Stomach (tissue), 9 donors: ENCODE data around the gene NDOR1. TPM values are rescaled to one million over a fixed set of nuclear protein-coding genes. Genes with fewer than 3 reads are reported as not detected.

Experiments
- DNase-seq, 2 donors: peaks; one replicate each; pipeline versions ENCODE4 v3.0.0 to v3.0.0-alpha.2; 2013 to 2019
- H3K27ac ChIP-seq, 5 donors: fragments of 200-600 bp in 4 of 5; sonication (generic) in 4 of 5; one replicate each; pipeline ENCODE4 v1.5.1; 2013 to 2019; ENCODE audit warnings: mild to moderate bottlenecking in 1 of 5, moderate library complexity in 1 of 5
- H3K27me3 ChIP-seq, 3 donors: fragments of 200-600 bp; sonication (generic); one replicate each; pipeline ENCODE4 v1.5.1; 2017 to 2019; ENCODE audit warnings: mixed run types in 1 of 3
- H3K36me3 ChIP-seq, 4 donors: fragments of 200-600 bp; sonication (generic); 1 replicate in 3 of 4; 2 replicates in 1 of 4; pipeline ENCODE4 v1.5.1; 2016 to 2019
- H3K4me1 ChIP-seq, 4 donors: fragments of 200-600 bp; sonication (generic); one replicate each; pipeline ENCODE4 v1.5.1; 2016 to 2019
- H3K4me3 ChIP-seq, 4 donors: fragments of 200-600 bp; sonication (generic) in 3 of 4; one replicate each; pipeline ENCODE4 v1.5.1; 2016 to 2019; ENCODE audit warnings: mild to moderate bottlenecking in 1 of 4
- H3K9me3 ChIP-seq, 4 donors: fragments of 200-600 bp; sonication (generic); one replicate each; pipeline ENCODE4 v1.5.1; 2016 to 2019
- EP300 ChIP-seq: sonication (generic); formaldehyde crosslinking; IDR thresholded peaks from one replicate; pipeline ENCODE4 v1.6.1; 2017; ENCODE audit warnings: antibody characterized with exemption
- POLR2A ChIP-seq, 4 donors: fragments of 450-650 bp; IDR thresholded peaks; one replicate each; pipeline ENCODE4 v1.6.1; 2016; ENCODE audit warnings: antibody characterized with exemption in 4 of 4, control low read depth in 2 of 4, mild to moderate bottlenecking in 1 of 4, moderate library complexity in 1 of 4
- POLR2AphosphoS5 ChIP-seq, 3 donors: sonication (generic); formaldehyde crosslinking; IDR thresholded peaks; one replicate each; pipeline ENCODE4 v1.6.1; 2016; ENCODE audit warnings: antibody characterized with exemption in 3 of 3
- WGBS, 5 donors: extraction: QIAGEN DNeasy Blood & Tissue Kit in 3 of 5; methylation state at CpG; one replicate each; pipeline versions ENCODE4 v1.1.5 to v1.1.7; 2013 to 2018; 5-methylcytosine and 5-hydroxymethylcytosine counted together
- intact Hi-C: fragments of 100-400 bp; cut with DNase I; formaldehyde crosslinking; loops from one replicate; pipeline ENCODE4 v1.15.1; 2023; ENCODE audit warnings: low total_unique reads
- polyA plus RNA-seq, 3 donors: library from polyadenylated mRNA; stranded (reverse); fragments of 200-250 nt; gene quantifications; one replicate each; pipeline ENCODE4 v1.2.3, GENCODE V29; 2013
- total RNA-seq, 5 donors: library from RNA; depleted of rRNA; stranded (reverse); fragments of >200 nt; gene quantifications; one replicate each; pipeline versions ENCODE4 v1.1.0 to v1.2.3, GENCODE V29; 2014 to 2016
- TF ChIP-seq, protein P1 (sequence below), 7 experiments: fragments of 450-650 bp in 4 of 7; fragments of 200-600 bp in 3 of 7; sonication (generic) in 3 of 7; IDR thresholded peaks; one replicate each; pipeline ENCODE4 v1.5.1; 2016 to 2019; ENCODE audit warnings: antibody characterized with exemption in 7 of 7, control low read depth in 2 of 7, mild to moderate bottlenecking in 1 of 7
- donor health status: healthy with polysubstance abuse.
- donor health status: Bipolar disorder and iron deficiency.
- donor health status: healthy.

The NDOR1 gene
- total and polyA plus RNA-seq, 8 donors = 0.89 to 105 (median 7.9) TPM

DNA sequence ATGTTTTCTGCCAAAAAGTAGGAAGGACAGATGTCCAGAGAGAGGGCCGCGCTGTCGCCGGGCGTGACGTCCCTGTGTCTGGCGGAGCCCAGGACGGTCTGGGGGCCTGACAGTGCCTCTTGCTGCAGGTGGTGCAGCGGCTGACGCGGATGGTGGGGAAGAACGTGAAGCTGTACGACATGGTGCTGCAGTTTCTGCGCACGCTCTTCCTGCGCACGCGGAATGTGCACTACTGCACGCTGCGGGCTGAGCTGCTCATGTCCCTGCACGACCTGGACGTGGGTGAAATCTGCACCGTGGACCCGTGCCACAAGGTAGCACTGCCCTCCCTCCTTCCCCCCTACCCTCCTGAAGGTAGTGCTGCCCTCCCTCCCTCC is 57.4 kb downstream of the NDOR1 start:
- 88 to 92% (median 90%) methylated on average over 24 of the region's 24 CpGs for WGBS, 5 donors
- TF ChIP-seq, protein P1, sequence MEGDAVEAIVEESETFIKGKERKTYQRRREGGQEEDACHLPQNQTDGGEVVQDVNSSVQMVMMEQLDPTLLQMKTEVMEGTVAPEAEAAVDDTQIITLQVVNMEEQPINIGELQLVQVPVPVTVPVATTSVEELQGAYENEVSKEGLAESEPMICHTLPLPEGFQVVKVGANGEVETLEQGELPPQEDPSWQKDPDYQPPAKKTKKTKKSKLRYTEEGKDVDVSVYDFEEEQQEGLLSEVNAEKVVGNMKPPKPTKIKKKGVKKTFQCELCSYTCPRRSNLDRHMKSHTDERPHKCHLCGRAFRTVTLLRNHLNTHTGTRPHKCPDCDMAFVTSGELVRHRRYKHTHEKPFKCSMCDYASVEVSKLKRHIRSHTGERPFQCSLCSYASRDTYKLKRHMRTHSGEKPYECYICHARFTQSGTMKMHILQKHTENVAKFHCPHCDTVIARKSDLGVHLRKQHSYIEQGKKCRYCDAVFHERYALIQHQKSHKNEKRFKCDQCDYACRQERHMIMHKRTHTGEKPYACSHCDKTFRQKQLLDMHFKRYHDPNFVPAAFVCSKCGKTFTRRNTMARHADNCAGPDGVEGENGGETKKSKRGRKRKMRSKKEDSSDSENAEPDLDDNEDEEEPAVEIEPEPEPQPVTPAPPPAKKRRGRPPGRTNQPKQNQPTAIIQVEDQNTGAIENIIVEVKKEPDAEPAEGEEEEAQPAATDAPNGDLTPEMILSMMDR (IDR thresholded peaks at IDR 0.05) = no peak
- TF ChIP-seq EP300 (no peak), POLR2A (IDR thresholded peaks at IDR 0.05) (no peak), POLR2AphosphoS5 (IDR thresholded peaks at IDR 0.05) (no peak)
- intact Hi-C loops = no loop called here
- H3K27me3 ChIP-seq = no peaks in the 10 kb centered on the region
- no peaks in the 10 kb centered on the region for H3K9me3 ChIP-seq
- H3K4me3 ChIP-seq = no peak overlapping the region
- no peak overlapping the region for H3K27ac ChIP-seq
- H3K4me1 ChIP-seq = peaks cover 2 to 28% (median 17%) of the 10 kb centered on the region in 4 donors
- peaks cover 36 to 69% (median 66%) of the 10 kb centered on the region in 4 donors for H3K36me3 ChIP-seq
- no peak for DNase-seq

DNA sequence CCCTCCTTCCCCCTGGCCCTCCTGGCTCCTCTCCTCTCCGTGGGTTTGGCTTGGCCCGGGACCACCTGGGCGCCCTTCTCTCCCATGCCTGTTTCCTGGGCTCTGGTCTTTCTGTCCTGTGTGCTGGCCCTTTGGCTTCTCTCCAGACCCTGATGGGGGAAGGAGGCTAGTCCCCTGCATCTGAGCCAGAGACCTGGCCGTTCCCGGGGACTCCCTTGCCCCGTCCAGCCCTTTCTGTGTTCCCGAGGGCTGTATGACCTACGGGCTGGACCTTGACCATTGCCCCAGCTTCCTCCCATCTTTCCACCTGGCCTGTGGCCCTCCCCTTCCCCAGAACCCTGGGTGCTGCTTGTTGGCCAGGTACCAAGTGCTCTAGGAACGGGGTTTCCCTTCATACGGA is 58.0 kb downstream of the NDOR1 start:
- peaks cover 36 to 70% (median 65%) of the 10 kb centered on the region in 4 donors for H3K36me3 ChIP-seq
- TF ChIP-seq POLR2AphosphoS5 (IDR thresholded peaks at IDR 0.05) (no peak), POLR2A (IDR thresholded peaks at IDR 0.05) (no peak)
- TF ChIP-seq, protein P1 (IDR thresholded peaks at IDR 0.05) = no peak
- no peaks in the 10 kb centered on the region for H3K9me3 ChIP-seq
- DNase-seq = no peak
- H3K27me3 ChIP-seq = no peaks in the 10 kb centered on the region
- no peak overlapping the region for H3K27ac ChIP-seq
- intact Hi-C loops = no loop called here
- 80 to 92% (median 87%) methylated on average over 10 of the region's 10 CpGs for WGBS, 5 donors
- H3K4me1 ChIP-seq = peaks cover 8 to 30% (median 23%) of the 10 kb centered on the region in 4 donors
- no peak overlapping the region for H3K4me3 ChIP-seq

DNA sequence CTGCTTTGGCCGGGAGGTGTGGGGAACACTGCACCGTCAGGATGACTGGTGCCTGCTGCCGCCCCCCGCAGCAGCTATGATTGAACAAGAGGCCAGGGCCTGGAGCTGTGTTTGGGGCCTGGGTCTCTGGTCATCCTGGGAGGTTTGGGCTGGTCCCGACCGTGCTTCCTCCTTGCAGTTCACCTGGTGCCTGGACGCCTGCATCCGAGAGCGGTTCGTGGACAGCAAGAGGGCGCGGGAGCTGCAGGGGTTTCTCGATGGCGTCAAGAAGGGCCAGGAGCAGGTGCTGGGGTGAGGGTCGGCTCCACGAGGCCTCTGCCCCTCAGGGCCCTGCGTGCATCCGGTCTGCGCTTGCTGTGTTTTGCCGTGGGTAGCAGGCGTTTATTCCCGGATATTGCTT is 58.6 kb downstream of the NDOR1 start:
- 91 to 97% (median 95%) methylated on average over 19 to 22 of the region's 22 CpGs for WGBS, 5 donors
- DNase-seq = no peak
- H3K9me3 ChIP-seq = no peaks in the 10 kb centered on the region
- H3K36me3 ChIP-seq = peaks cover 34 to 69% (median 62%) of the 10 kb centered on the region in 4 donors
- no peak overlapping the region for H3K27ac ChIP-seq
- intact Hi-C loops = no loop called here
- TF ChIP-seq POLR2AphosphoS5 (IDR thresholded peaks at IDR 0.05) = no peak
- no peak for TF ChIP-seq EP300
- TF ChIP-seq, protein P1 (IDR thresholded peaks at IDR 0.05) = no peak
- TF ChIP-seq POLR2A (IDR thresholded peaks at IDR 0.05) = no peak
- no peak overlapping the region for H3K4me3 ChIP-seq
- peaks cover 14 to 36% (median 29%) of the 10 kb centered on the region in 4 donors for H3K4me1 ChIP-seq
- H3K27me3 ChIP-seq = no peaks in the 10 kb centered on the region

DNA sequence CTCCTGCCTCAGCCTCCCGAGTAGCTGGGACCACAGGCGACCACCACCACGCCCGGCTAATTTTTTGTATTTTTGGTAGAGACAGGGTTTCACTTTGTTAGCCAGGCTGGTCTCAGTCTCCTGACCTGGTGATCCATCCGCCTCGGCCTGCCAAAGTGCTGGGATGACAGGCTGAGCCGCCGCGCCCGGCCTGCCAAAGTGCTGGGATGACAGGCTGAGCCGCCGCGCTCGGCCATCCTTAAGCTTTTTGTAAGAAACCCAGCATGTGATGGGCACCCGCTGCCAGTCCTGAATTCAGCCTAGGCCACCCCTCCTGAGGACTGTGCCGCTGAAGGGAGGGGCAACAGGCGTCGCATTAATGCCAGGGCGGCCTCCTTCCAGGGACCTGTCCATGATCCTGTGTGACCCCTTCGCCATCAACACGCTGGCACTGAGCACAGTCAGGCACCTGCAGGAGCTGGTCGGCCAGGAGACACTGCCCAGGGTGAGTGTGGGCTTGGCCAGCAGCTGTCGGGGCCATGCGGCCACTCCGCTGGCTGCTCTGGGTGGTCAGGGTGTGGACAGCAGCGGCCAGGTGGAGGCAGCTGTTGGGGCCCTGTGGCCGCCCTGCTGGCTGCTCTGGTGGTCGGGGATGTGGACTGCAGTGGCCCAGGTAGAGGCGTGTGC is 60.1 kb downstream of the NDOR1 start:
- WGBS, 5 donors = 89 to 96% (median 90%) methylated on average over 22 to 29 of the region's 29 CpGs
- TF ChIP-seq POLR2AphosphoS5 (IDR thresholded peaks at IDR 0.05) = no peak
- TF ChIP-seq, protein P1 (IDR thresholded peaks at IDR 0.05) = no peak
- TF ChIP-seq POLR2A (IDR thresholded peaks at IDR 0.05) = no peak
- TF ChIP-seq EP300 = no peak

More for the DNA sequence above, 60.1 kb downstream of the NDOR1 start:
- Histone ChIP-seq H3K36me3 (peaks cover 41 to 74% (median 63%) of the 10 kb centered on the region in 4 donors), H3K4me1 (peaks cover 24 to 51% (median 43%) of the 10 kb centered on the region in 4 donors), H3K9me3 (no peaks in the 10 kb centered on the region), H3K4me3 (no peak overlapping the region), H3K27me3 (no peaks in the 10 kb centered on the region), H3K27ac (no peak overlapping the region)
- intact Hi-C loops = no loop called here
- DNase-seq = no peak
